Mesothelial cell of epicardium (in vitro differentiated cells): ENCODE results near the gene P2RY6. TPM values are rescaled to one million over a fixed set of nuclear protein-coding genes. Genes with fewer than 3 reads are reported as not detected.

ENCODE experiments used
- DNase-seq, 2 experiments: peaks; one replicate each; pipeline ENCODE4 v3.0.0; 2021; ENCODE audit warnings: low spot score in 2 of 2; ENCODE audit not compliant: unreplicated experiment in 2 of 2
- H3K27ac Mint-ChIP-seq: 2 replicates; pipeline ENCODE4 v1.8.0; 2021; ENCODE audit warnings: mixed read lengths
- H3K27me3 Mint-ChIP-seq: 2 replicates; pipeline ENCODE4 v1.8.0; 2021; ENCODE audit warnings: low read depth, mixed read lengths
- H3K36me3 Mint-ChIP-seq: 2 replicates; pipeline ENCODE4 v1.8.0; 2021; ENCODE audit warnings: mixed read lengths
- H3K4me1 Mint-ChIP-seq: 2 replicates; pipeline ENCODE4 v1.8.0; 2021; ENCODE audit warnings: mixed read lengths
- H3K4me3 Mint-ChIP-seq: 2 replicates; pipeline ENCODE4 v1.8.0; 2021; ENCODE audit warnings: mild to moderate bottlenecking, moderate library complexity, mixed read lengths
- H3K9me3 Mint-ChIP-seq: 2 replicates; pipeline ENCODE4 v1.8.0; 2021; ENCODE audit warnings: mixed read lengths
- CTCF ChIP-seq: fragments of 200-600 bp; sonication (generic); IDR thresholded peaks from one replicate; pipeline ENCODE4 v1.5.0; 2021; ENCODE audit warnings: antibody characterized with exemption; ENCODE audit not compliant: unreplicated experiment
- total RNA-seq: library from RNA; stranded (reverse); gene quantifications from 3 replicates; pipeline ENCODE4 v1.2.1, GENCODE V29; 2021

The P2RY6 gene
- total RNA-seq, 1 donor from 2014 or later, result 0.45 TPM

GRCh38 chr11:73333173-73333572, 61.0 kb downstream of the P2RY6 start:
- Mint-ChIP-seq H3K4me3 (no peak overlapping the region), H3K9me3 (no peaks in the 10 kb centered on the region), H3K27me3 (no peaks in the 10 kb centered on the region), H3K27ac (peak overlapping the region; percentile 96), H3K4me1 (peaks cover 70% of the 10 kb centered on the region), H3K36me3 (peaks cover 5% of the 10 kb centered on the region)
- no peak for DNase-seq
- TF ChIP-seq CTCF, result no peak

GRCh38 chr11:73333640-73334383, 61.7 kb downstream of the P2RY6 start:
- Mint-ChIP-seq H3K27me3 (no peaks in the 10 kb centered on the region), H3K4me3 (no peak overlapping the region), H3K4me1 (peaks cover 63% of the 10 kb centered on the region), H3K36me3 (peaks cover 3% of the 10 kb centered on the region), H3K27ac (peak overlapping the region; percentile 96), H3K9me3 (no peaks in the 10 kb centered on the region)
- DNase-seq, result no peak
- TF ChIP-seq CTCF, result no peak

GRCh38 chr11:73334384-73335203, 62.5 kb downstream of the P2RY6 start:
- no peak for TF ChIP-seq CTCF
- no peaks in the 10 kb centered on the region for H3K9me3 Mint-ChIP-seq
- peak overlapping the region; percentile 20 for H3K4me3 Mint-ChIP-seq
- H3K4me1 Mint-ChIP-seq, result peaks cover 59% of the 10 kb centered on the region
- peaks cover 3% of the 10 kb centered on the region for H3K36me3 Mint-ChIP-seq
- H3K27ac Mint-ChIP-seq, result peak overlapping the region; percentile 96
- H3K27me3 Mint-ChIP-seq, result no peaks in the 10 kb centered on the region
- no peak for DNase-seq

GRCh38 chr11:73335204-73335923, 63.2 kb downstream of the P2RY6 start:
- Mint-ChIP-seq H3K4me1 (peaks cover 52% of the 10 kb centered on the region), H3K27me3 (no peaks in the 10 kb centered on the region), H3K9me3 (no peaks in the 10 kb centered on the region), H3K27ac (peak overlapping the region; percentile 85), H3K4me3 (no peak overlapping the region), H3K36me3 (peaks cover 3% of the 10 kb centered on the region)
- peak; percentile 66 to 96 for DNase-seq
- peak; percentile 94 for TF ChIP-seq CTCF

- Mint-ChIP-seq H3K9me3 (no peaks in the 10 kb centered on the region), H3K36me3 (peaks cover 3% of the 10 kb centered on the region), H3K27me3 (no peaks in the 10 kb centered on the region), H3K27ac (no peak overlapping the region), H3K4me1 (peaks cover 33% of the 10 kb centered on the region), H3K4me3 (no peak overlapping the region)
- DNase-seq, result no peak
- TF ChIP-seq CTCF, result no peak
Observed at GRCh38 chr11:73337846-73338245, 65.7 kb downstream of the P2RY6 start.
